Measurements from ENCODE around the gene GNG8. TPM values are rescaled to one million over a fixed set of nuclear protein-coding genes. Genes with fewer than 3 reads are reported as not detected.

The GNG8 gene
- total and polyA plus RNA-seq, 9 of the 15 experiments (the other 6 are each of a cell fraction or from before 2014, with no cell fraction given) = 1.3 TPM; not detected in 8

- TF ChIP-seq ZNF785 (CRISPR knock-in tag; IDR thresholded peaks at IDR 0.05) (no peak), ZC3H11A (IDR thresholded peaks at IDR 0.05; ENCODE audit: low read depth, low read length) (no peak)
Observed at GRCh38 chr19:46603752-46604231, 32.2 kb downstream of the GNG8 start (continued).

GRCh38 chr19:46603195-46603637 lies 32.8 kb downstream of the GNG8 start:
- H3K79me2 ChIP-seq (ENCODE audit: control insufficient read depth, insufficient read depth, low read length) = peaks cover 49% of the 10 kb centered on the region
- peak overlapping the region; percentile 76 for H3K4me2 ChIP-seq (ENCODE audit: insufficient read depth, low read length)
- no TSS peak for BruUV-seq (replicated peaks)
- intact Hi-C loops (cut with micrococcal nuclease) = no loop called here
- FAIRE-seq (peak; percentile 75), DNase-seq (ENCODE audit: extremely low read depth in 1 of 4, low spot score in 3 of 4) (peak; percentile 55 to 63 (median 56)), ATAC-seq (peak; percentile 25)
- H2AFZ ChIP-seq (ENCODE audit: low read depth, low read length) = no peak overlapping the region
- H3K9ac ChIP-seq (ENCODE audit: insufficient read depth in 1 of 2, low read depth in 2 of 2, low read length in 2 of 2) = peak overlapping the region; percentile 99 to 100
- in situ Hi-C loops (cut with MboI) = no loop called here
- peak overlapping the region; percentile 79 for H3K4me3 ChIP-seq
- peaks cover 30% of the 10 kb centered on the region for H4K20me1 ChIP-seq (replicated peaks; ENCODE audit: control insufficient read depth, insufficient read depth, low read length)
- CTCF ChIA-PET (ENCODE audit: low intra/inter-chr PET ratio) = no interaction called here
- H3K4me1 ChIP-seq (replicated peaks in 1 of 2; ENCODE audit: control insufficient read depth in 2 of 2, insufficient read depth in 2 of 2, low read length in 2 of 2) = peaks cover 15 to 46% of the 10 kb centered on the region in 2 experiments; a peak in 4 of 5 replicates
- 11% methylated on average over 2 of the region's 2 CpGs for WGBS (ENCODE audit: insufficient coverage, low coverage, missing lambda C conversion rate)
- peaks cover 54% of the 10 kb centered on the region; the same call in 2 of the 3 replicates for H3K36me3 ChIP-seq (ENCODE audit: control insufficient read depth, insufficient read depth, low read length)
- peak overlapping the region; percentile 64; the same call in 2 of the 3 replicates for H3K27ac ChIP-seq (ENCODE audit: extremely low read depth, low read depth, low read length)
- H3K9me1 ChIP-seq (ENCODE audit: control insufficient read depth, insufficient read depth, low read length) = no peaks in the 10 kb centered on the region
- H3K27me3 ChIP-seq (ENCODE audit: control insufficient read depth in 2 of 2, insufficient read depth in 2 of 2, low read length in 2 of 2) = no peaks in the 10 kb centered on the region
- peaks cover 11% of the 10 kb centered on the region for H3K9me3 ChIP-seq (replicated peaks; ENCODE audit: control insufficient read depth, insufficient read depth, low read depth, low read length)
- POLR2A ChIA-PET = interaction anchor here (0.8 to 3.6 kb wide), 6 partner anchors 9 to 59 kb away, joined by 3 to 30 read pairs (median 4); no protein-coding TSS in a partner anchor
- TF ChIP-seq ZNF384 (IDR thresholded peaks at IDR 0.05; ENCODE audit: low read depth, low read length) (peak; percentile 79), ZNF121 (CRISPR knock-in tag; conservative IDR thresholded peaks at IDR 0.05) (no peak), FOXA1 (IDR thresholded peaks at IDR 0.05; ENCODE audit: borderline replicate concordance) (no peak), ZNF584 (CRISPR knock-in tag; IDR thresholded peaks at IDR 0.05; ENCODE audit: low read depth) (no peak), TFAP4 (CRISPR knock-in tag; IDR thresholded peaks at IDR 0.05; ENCODE audit: borderline replicate concordance) (0 out of 2 replicates have a peak, but pooled peaks have one; percentile 13), NFATC3 (IDR thresholded peaks at IDR 0.05) (no peak), FIP1L1 (IDR thresholded peaks at IDR 0.05; ENCODE audit: low read depth, low read length, poor library complexity, severe bottlenecking) (no peak), EWSR1 (IDR thresholded peaks at IDR 0.05; ENCODE audit: borderline replicate concordance, low read depth, partially characterized antibody) (no peak), BRF2 (IDR thresholded peaks at IDR 0.05; ENCODE audit: borderline replicate concordance, insufficient read depth, insufficient read length) (no peak), ELK1 (CRISPR knock-in tag; IDR thresholded peaks at IDR 0.05) (no peak), RBBP5 (IDR thresholded peaks at IDR 0.05; ENCODE audit: borderline replicate concordance, insufficient read depth, low read length, poor library complexity, severe bottlenecking) (peak; percentile 7), HMBOX1 (IDR thresholded peaks at IDR 0.05) (peak; percentile 41; the same call in 1 of the 2 replicates), ZNF445 (CRISPR knock-in tag; IDR thresholded peaks at IDR 0.05; ENCODE audit: low read depth) (no peak), ZNF561 (CRISPR knock-in tag; conservative IDR thresholded peaks at IDR 0.05) (no peak)

Data from K562 (cell line).